ENCODE data around the gene FLAD1. TPM values are rescaled to one million over a fixed set of nuclear protein-coding genes. Genes with fewer than 3 reads are reported as not detected.

The FLAD1 gene
- polyA plus RNA-seq, 2 of the 4 experiments (the other 2 are of a cell fraction), result 34.1 to 43.5 TPM

- TF ChIP-seq RAD21 (conservative IDR thresholded peaks at IDR 0.05 in 1 of 2, IDR thresholded peaks at IDR 0.05 in 1 of 2) (peak; percentile 81 to 84), CHD4 (IDR thresholded peaks at IDR 0.05; ENCODE audit: borderline replicate concordance) (no peak), PBX3 (IDR thresholded peaks at IDR 0.05) (no peak), CTCF (IDR thresholded peaks at IDR 0.05) (peak; percentile 85), BCL3 (IDR thresholded peaks at IDR 0.05) (no peak), REST (IDR thresholded peaks at IDR 0.05) (no peak), HOXB13 (CRISPR knock-in tag; IDR thresholded peaks at IDR 0.05; ENCODE audit: low read depth) (no peak), PHF8 (IDR thresholded peaks at IDR 0.05; ENCODE audit: borderline replicate concordance, low read depth) (no peak), ZC3H11A (IDR thresholded peaks at IDR 0.05) (no peak), SMC3 (IDR thresholded peaks at IDR 0.05) (peak; percentile 75)
- FAIRE-seq, result no peak
- ChIA-PET CTCF (interaction anchor here (0.7 to 2.5 kb wide), 25 partner anchors 8 to 499 kb away, joined by 3 to 14 read pairs (median 3); no protein-coding TSS in a partner anchor), POLR2A (interaction anchor here (1.1 kb wide), 1 partner anchor 27 kb away, joined by 3 read pairs; the partner anchor contains the start of gene SHC1)
- ATAC-seq, result peak; percentile 71 to 85; a peak in 5 of 6 replicates
- Histone ChIP-seq H3K27ac (no peak overlapping the region), H3K9me3 (no peaks in the 10 kb centered on the region), H3K4me2 (no peak overlapping the region), H3K4me3 (no peak overlapping the region), H3K4me1 (no peaks in the 10 kb centered on the region)
- WGBS (ENCODE audit: missing lambda C conversion rate), result 15% methylated on average over 6 of the region's 6 CpGs
- DNase-seq (ENCODE audit: low read depth in 1 of 2, low spot score in 1 of 2), result peak; percentile 42 to 70
Measured at GRCh38 chr1:154943649-154944400, 39.3 kb upstream of the FLAD1 start.

GRCh38 chr1:154944401-154945159 lies 38.6 kb upstream of the FLAD1 start:
- no peak overlapping the region for H3K4me2 ChIP-seq
- no peak for TF ChIP-seq HOXA7 (CRISPR knock-in tag; IDR thresholded peaks at IDR 0.05)
- TF ChIP-seq RNF2 (IDR thresholded peaks at IDR 0.05; ENCODE audit: borderline replicate concordance, low read depth), result no peak
- TF ChIP-seq CEBPB (IDR thresholded peaks at IDR 0.05), result no peak
- no peak for TF ChIP-seq KDM1A (IDR thresholded peaks at IDR 0.05; ENCODE audit: low read depth)
- TF ChIP-seq HMGXB4 (CRISPR knock-in tag; IDR thresholded peaks at IDR 0.05; ENCODE audit: borderline replicate concordance), result no peak
- TF ChIP-seq RFX5 (IDR thresholded peaks at IDR 0.05), result no peak
- no peak for TF ChIP-seq PBX3 (IDR thresholded peaks at IDR 0.05)
- TF ChIP-seq TP53 (CRISPR knock-in tag; IDR thresholded peaks at IDR 0.05), result no peak
- TF ChIP-seq ELK1 (IDR thresholded peaks at IDR 0.05; ENCODE audit: low read depth, low read length), result no peak
- DNase-seq (ENCODE audit: low read depth in 1 of 2, low spot score in 1 of 2), result no peak
- H3K4me3 ChIP-seq, result no peak overlapping the region
- H3K27ac ChIP-seq, result no peak overlapping the region
- 55% methylated on average over 9 of the region's 9 CpGs for WGBS (ENCODE audit: missing lambda C conversion rate)
- FAIRE-seq, result no peak
- no peaks in the 10 kb centered on the region for H3K4me1 ChIP-seq
- ChIA-PET CTCF (interaction anchor here (0.7 to 2.5 kb wide), 26 partner anchors 9 to 499 kb away, joined by 3 to 14 read pairs (median 4); no protein-coding TSS in a partner anchor), POLR2A (interaction anchor here (0.8 to 1.1 kb wide), 2 partner anchors 8 to 26 kb away, joined by 3 to 4 read pairs; partner anchors contain the start of genes PMVK and SHC1)
- ATAC-seq, result no peak
- H3K9me3 ChIP-seq, result no peaks in the 10 kb centered on the region
